GM19452 (cell line): ENCODE data around the gene MED27.

Experiments
- ATAC-seq: cut with Tn5 transposase; IDR thresholded peaks from one replicate; pipeline ENCODE4 v1.9.1; 2021; ENCODE audit not compliant: unreplicated experiment

Gene MED27

DNA sequence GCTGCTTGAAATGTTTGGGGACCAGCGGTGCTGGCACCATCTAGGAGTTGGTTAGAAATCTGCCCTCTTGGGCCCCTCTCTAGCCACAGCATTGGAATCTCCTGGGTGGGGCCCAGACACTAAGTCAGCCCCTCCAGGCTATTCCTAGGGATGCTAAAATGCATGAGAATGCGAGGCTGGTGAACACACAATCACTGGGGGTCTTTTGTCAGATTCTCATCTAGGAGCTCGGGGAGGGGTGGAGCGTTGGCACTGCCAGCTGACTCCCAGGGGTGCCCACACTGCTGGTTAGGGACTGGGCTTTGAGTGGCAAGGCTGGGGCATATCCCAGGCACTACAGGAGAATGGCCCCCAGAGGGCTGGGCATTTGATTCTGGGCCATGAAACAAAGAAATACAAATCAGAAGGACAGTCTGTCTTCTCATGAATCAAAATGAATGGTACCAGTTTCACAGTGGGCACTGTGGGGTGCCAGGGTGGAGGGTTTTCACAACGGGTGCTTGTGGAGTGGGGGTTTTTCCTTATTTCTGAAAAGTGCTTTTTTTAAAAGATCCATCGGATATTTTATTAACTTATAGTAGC is 212.0 kb downstream of the MED27 start:
- no peak for ATAC-seq

DNA sequence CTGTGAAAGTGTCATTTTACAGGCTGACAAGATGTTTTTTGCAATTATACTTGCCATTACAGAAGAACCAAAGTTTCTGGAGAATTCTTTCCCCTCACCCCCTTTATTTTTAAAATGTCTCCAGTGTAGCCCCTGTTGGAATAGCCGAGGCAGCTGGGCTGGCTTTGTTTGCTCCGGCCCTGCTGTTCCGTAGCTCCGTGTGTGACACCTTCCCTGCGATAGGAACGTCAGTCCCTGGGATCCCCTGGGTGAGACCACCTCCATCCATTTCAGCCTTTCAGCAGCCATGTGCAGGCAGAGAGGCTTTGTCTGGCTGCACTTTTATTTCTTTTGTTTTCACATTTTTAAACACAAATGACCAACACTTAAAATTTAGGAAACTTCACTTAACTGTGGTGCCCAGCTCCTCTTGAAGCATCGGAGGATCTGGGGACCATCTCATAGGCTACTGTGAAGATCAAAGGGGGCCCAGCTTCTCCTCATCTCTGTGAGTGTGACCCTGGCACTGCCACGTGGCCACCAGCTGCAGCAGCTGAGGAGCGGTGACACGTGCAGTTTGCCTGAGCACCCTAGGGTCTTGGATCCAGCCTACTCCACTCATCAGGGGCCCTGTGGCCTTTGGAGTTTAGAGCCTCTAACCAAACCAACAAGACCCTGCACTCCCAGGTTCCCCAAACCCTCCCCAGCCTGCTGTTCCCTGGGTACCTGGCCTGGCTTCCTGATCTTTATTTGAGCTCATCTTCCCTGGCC is 214.0 kb downstream of the MED27 start:
- no peak for ATAC-seq

DNA sequence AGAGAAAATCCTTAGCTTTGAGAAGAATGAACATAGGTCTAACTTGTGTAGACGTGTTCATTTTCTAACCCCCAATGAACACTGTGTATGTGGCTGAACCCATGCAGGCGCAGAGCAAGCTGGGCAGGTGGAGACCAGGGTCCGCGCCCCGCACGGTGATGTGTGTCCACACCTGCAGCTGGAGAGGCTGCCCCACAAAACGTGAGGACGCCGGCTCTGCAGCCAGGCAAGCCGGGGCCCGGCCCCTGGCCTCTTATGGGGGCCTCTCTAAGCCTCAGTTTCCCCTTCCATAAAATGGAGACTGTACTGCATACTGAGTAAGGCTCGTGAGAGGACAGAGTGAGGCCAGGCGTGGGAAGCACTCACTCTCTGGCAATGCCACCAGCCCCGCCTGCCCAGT is 215.1 kb downstream of the MED27 start:
- ATAC-seq, result no peak

DNA sequence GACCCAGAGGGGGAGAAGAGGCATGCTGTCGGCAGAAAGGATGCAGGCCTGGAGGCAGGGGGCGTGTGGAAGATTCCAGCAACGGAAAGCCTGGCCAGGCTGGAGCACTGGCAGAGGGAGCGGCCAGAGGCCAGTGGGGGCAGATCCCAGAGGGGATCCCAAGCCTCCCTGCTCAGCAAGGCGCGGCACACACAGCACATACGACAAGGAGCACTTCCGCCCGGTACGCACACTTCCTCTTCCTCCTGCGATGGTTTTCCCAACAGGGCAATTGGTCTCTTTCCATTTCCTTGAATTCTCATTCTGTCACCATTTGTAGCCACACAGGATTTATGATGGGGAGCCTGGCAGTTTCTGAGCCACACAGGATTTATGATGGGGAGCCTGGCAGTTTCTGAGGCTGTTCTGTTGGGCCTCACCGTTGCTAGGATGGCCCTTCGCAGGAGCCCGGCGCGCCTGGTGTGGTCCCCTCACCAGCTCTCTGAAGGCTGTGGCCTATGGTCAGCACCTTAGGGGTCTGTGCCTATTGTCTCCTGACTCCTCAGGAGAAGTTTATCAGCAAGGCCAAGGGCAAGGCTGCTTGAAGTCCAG is 216.3 kb downstream of the MED27 start:
- ATAC-seq, result no peak

DNA sequence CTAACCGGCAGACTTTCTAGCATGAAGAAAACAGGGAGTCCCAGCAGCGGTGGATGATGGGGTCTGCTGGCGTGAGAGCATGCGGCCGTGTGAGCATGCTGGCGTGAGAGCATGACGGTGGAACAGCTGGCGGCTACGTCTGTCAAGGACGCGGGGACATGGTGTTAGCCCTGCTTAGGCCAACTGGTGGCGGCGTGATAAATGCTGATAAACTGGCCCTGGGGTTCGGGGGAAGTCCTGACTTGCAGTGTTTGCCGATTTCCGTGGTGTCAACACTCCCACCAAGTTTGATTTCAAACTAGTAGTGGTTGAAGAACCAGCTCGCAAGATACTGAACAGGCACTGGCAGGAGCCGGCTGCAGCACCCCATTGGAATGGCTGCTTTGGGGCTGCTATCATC is 217.4 kb downstream of the MED27 start:
- ATAC-seq, result no peak

DNA sequence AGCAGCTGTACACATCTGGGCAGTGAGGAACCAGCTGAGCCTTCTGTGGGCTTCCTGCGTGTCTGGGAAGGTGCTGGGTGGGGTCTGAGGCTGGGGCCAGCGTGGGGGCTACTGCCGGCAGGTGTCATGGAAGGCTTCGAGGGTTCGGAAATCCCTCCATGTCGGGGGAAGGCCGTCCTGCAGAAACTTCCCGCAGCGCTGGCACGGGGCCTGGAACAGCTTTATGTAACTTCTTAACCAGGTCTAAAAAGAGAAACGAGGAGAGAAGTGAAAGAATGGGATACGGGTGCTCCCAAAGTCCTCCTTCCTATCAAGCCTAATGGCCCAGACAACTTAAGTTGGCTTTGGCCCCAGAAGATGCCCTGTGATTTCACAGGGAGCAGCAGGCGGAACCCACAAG is 219.2 kb downstream of the MED27 start:
- no peak for ATAC-seq

DNA sequence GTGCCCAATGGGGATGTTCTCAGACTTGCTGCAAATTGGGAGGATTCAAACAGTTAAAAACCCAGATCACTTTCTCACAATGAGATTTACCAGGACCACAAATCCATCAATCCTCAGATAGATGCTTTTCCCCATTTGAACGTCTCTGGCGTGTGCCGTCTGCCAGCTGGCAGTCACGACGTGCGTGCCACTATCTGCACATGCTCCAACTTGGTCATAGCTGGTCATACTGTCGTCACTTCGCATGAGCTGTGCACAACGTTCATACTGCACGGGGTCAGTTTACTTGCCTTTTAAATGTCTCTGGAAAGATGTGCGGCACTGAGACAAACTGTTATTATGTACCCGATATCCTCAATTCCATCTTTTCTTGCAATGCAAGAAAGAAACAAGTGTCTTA is 221.5 kb downstream of the MED27 start:
- ATAC-seq, result no peak

DNA sequence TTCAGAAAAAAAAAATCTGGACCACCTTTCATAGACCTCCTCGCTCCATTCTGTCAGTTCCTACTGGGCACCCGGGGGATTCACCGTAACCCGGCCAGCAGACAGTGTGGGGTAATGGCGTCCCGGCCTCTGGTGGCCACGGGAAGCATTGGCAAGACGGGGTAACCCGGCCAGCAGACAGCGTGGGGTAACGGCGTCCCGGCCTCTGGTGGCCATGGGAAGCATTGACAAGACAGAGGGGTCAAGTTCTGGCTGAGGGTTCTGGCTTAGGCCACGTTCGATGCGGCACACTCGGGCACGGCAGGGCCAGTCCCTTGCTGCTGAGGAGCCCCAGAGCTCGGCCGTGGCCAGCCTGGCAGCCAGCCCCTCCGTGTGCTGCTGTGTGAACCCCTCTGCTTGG is 223.6 kb downstream of the MED27 start:
- no peak for ATAC-seq

DNA sequence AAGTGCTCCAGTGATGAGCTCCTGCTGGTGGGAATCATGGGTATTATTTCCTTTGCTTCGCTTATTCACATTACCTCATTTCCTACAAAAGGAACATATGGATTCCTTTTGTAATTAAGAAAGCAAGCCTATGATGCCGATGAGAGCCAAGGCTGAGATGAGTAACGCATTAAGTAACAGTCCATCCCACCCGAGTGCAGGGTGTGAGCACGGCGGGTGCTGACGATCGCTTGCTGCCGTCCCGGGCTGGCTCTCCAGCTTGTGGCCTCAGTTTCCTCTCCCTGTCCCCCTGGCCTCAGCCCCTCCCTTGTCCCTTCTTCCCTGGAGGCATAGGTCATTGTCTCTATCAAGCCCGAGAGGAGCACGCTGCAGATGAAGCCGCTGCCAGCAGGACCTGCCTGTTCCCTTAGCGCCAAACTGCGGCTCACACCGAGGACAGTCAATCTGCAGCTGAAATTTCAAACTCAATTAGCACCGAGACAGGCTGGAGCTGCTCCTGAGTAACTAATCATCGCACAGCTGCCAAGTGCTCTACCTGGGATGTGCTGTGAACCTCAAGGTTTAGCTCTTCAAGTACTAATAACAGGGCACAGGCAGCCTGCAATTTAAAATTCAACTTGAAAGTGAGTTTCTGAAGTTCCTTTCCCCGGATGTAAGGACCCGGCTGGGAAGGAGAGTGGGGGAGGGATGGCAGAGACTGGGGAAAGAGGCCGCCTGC is 224.6 kb downstream of the MED27 start:
- no peak for ATAC-seq

DNA sequence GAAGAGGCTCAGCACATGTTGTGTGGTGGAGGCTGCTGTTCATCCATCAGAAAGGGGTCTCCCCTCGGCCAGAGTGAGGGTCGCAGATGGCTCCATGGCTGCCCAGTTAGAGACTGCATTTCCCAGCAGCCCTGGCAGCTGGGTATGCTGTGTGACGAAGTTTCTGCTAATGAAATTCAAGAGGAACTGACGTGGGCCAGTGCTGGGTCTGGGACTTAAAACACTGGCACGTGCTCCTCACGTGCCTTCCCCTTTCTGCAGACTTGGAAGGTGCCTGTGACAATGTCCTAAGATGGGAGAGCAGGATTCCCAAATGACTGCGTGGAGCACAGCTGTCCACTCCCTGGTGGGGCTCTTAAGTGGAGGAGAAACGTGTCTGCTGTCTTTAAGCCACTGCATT is 225.3 kb downstream of the MED27 start:
- ATAC-seq, result no peak

DNA sequence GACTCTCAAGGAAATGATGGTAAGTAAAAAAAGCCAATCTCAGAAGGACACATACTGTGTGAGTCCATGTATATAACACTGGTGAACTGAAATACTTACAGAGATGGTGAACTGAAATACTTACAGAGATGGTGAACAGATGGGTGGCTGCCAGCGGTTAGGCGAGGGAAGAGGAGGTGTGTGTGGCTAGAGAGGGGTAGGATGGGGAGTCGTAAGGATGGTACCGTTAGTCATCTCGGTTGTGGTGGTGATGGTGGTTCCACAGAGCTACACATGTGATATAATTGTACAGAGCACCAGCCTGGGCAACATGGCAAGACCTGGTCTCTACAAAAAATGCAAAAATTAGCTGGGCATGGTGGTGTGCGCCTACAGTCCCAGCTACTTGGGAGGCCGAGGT is 226.2 kb downstream of the MED27 start:
- ATAC-seq, result no peak

DNA sequence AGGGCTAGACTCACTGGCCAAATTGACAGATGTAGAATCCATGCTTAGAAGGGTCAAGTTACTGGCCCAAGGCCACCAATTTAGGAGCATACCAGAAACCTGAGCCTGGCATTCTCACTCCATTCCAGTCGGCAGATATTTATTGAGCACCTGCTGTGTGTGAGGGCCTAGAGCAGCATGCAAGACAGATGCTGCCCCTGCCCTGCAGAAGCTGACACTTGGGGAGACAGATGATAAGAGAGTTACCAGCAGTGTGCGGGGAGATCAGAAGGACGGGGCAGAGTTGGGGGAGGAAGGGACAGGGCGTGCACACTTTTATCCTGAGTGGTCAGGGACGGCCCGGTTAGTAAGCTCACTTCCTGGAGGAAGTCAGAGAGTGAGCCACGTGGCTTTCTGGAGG is 228.3 kb downstream of the MED27 start:
- ATAC-seq, result no peak

DNA sequence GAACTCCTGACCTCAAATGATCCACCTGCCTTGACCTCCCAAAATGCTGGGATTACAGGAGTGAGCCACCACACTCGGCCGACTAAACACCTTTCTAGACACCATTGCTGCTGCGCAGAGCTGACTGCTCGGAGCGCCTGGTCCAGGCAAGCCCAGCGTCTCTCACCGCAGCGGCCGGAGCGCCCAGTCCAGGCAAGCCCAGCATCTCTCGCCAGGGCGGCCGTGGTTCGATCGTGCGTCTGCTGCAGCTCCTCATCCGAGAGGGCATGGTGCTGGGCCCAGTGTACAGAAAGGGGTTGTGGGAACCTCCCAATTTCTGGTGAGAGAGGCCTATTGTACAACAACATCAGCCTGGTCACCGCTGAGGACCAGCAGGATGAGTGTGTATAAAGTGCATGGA is 230.3 kb downstream of the MED27 start:
- ATAC-seq, result no peak

DNA sequence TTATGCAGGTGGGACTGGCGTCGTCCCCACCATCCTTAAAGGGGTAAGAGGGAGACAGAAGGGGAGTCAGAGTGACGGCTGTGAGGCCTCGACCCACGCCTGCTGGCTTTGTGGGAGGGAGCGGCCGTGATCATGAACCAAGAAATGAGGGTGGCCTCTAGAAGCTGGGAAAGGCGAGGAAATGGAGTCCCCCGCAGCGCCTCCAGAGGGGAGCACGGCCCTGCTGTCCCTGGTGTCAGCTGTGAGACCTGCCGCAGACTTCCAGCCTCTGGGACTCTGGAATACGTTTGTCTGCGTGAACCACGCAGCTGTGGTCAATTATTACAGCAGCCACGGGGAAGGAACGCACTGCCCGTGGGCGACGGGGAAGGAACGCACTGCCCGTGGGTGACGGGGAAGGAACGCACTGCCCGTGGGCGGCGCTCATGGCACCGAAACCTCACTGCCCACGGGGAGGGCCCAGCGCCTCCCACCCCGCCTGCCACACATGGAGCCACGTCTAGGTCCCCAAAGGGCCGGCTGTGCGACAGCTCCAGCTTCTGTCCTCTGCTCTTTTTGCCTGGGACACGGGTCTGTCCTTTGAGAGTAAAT is 231.0 kb downstream of the MED27 start:
- ATAC-seq, result no peak

DNA sequence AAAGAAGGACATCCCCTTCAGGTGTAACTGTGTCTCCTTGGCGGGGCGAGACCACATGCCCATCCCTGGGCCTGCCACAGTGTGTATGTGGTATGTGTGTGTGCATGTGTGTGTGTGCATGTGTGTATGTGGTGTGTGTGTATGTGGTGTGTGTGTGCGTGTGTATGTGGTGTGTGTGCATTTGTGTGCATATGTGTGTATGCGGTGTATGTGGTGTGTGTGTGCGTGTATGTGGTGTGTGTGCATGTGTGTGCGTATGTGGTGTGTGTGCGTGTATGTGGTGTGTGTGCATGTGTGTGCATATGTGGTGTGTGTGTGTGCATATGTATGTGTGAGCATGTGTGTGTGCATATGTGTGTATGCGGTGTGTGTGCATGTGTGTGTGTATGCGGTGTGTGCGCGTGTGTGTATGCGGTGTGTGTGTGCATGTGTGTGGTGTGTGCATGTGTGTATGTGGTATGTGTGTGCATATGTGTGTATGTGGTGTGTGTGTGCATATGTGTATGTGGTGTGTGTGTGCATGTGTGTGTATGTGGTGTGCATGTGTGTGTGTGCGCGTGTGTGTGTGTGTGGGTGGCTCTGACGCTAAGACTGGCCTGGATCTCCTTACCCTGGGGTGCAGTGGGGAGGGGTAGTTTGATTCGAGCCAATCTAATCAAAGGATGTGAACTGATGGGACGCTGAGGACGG is 231.9 kb downstream of the MED27 start:
- no peak for ATAC-seq

DNA sequence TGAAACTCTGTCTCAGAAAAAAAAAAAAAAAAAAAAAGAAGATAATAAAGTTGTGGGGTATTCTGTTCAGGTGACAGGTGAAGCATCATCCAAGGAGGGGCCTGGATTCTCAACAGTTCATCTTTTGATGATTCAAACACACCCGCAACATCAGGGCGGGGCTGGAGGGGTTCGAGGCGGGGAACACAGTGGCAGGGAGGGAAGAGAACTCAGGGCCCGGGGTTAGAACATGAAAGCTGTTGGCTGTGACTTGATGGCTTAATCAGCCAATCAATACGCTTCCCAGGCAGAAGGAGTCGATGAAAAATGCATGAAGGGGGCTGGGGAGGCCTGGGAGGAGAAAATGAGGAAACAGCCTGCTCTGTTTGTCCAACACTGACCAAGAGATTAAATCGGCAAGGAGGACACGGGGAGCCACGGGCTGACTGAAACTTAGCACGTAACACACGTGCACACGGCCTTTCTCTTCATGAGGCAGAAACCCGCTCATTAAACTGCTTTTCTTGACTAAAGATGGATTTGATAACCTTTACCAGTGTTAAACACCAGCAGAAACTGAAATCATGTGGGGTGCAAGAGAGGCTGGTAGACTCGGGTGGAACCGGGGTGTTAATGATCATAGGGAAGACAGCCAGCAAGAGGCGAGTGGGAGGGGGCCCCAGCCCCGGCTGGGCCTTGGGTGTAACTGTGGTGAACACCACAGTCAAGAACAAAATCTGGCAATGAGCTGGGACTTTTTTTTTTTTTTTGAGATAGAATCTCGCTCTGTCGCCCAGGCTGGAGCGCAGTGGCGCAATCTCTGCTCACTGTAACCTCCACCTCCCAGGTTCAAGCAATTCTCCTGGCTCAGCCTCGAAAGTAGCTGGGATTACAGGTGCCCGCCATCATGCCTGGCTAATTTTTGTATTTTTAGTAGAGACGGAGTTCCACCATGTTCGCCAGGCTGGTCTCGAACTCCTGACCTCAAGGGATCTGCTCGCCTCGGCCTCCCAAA is 234.1 kb downstream of the MED27 start:
- no peak for ATAC-seq

DNA sequence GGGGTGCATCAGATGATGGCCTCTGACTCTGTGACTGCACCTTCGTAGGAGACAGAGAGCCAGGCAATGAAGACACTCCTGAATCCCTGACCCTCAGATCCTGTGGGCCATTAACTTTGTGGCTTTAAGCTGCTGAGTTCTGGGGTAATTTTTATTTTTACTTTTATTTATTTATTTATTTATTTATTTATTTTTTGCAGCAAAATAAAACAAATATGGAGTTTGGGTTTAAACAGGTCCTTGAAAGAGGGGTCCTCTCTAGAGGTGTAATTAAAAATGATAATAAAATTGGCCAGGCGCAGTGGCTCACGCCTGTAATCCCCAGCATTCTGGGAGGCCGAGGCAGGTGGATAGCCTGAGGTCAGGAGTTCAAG is 234.9 kb downstream of the MED27 start:
- no peak for ATAC-seq

DNA sequence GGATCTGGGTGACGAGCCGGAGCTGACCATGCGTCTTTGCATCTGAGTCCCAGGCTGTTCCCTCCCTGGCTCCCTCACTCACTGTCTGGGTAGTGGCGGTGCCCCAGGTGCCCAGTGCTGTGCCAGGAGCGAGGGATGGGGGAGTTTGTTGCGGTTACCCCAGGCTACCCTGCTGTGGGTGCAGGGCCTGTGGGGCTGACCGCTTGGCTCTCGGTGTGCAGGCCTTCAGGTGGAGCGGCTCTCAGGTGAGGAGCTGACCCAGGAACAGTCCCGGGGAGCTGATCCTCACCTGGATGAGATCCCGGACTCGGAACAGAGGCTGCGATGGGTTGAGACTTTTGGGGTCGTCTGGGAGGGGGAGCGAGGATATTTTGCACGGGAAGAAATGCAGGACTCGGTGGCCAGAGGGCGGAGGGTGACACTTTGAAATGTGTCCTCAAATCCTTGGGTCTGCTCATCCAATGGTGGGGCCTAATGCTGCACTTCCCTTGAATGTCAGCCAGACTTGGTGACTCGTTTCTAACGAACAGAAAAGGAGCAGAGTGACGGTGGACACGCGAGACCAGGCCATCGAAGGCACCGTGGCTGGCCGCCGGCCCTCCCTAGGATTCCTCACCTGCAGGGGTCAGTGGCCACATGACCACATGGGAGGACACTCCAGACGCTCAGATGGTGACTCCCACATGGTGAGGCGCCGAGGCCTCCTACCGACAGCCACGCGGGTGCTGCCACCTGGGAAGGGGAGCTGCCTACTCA is 235.5 kb downstream of the MED27 start:
- ATAC-seq, result no peak

DNA sequence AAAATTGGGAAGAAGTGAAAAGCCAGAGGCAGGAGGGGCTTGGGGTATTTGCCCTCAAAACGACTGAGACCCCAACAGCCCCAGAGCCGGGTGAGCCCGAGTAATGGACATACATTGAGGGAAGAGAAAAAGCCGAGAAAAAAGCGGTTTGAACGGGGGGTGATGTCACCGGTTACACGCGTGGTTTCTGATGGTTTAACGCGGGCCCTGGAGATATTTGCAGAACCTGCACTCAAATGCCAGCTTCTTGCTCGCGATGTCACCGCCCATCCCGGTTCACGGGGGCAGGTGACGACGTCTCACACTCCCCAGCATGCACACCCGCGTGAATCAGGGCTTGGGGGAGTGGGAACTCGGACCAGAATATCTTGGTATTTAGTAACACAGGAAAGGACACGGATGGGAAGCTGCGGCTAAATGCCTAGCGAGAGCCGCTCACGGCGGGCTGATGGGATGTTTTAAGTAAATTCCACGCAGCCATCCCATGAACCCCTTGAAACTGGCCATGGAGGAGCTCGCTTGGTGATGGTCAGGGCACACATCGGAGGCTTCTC is 237.8 kb downstream of the MED27 start:
- ATAC-seq, result no peak
